Endothelial cell of umbilical vein (primary cell): Measurements from ENCODE around the gene ALOXE3. TPM values are rescaled to one million over a fixed set of nuclear protein-coding genes. Genes with fewer than 3 reads are reported as not detected.

Experiments used
- BruUV-seq: library from RNA; stranded (reverse); fragments of 400-500 nt; replicated peaks from 2 replicates; lab custom pipeline; 2021; lab: Mats Ljungman, UMichigan
- CTCF ChIA-PET: fragments of 300-600, 350-600 bp; sonication (Branson Sonifier 250); formaldehyde crosslinking; loops from one replicate; lab custom pipeline; 2021; ENCODE audit warnings: antibody characterized with exemption, inconsistent platforms; lab: Charles Lee
- POLR2A ChIA-PET: fragments of 300-600, 350-600 bp; sonication (Branson Sonifier 250); formaldehyde crosslinking; loops from one replicate; lab custom pipeline; 2021; ENCODE audit warnings: antibody characterized with exemption, inconsistent platforms; lab: Charles Lee
- DNase-seq: peaks from one replicate; pipeline ENCODE4 v3.0.0-alpha.2; 2011; ENCODE audit warnings: low read depth, low spot score
- FAIRE-seq: peaks from 2 replicates; lab custom pipeline; 2011; peaks lifted over from hg19 to GRCh38; lab: Jason Lieb, UNC
- H2AFZ ChIP-seq: 2 replicates; pipeline ENCODE4 v1.6.0; 2012; ENCODE audit warnings: low read depth, low read length, control low read depth, inconsistent platforms
- H3K27ac ChIP-seq: 2 replicates; pipeline ENCODE4 v1.5.1; 2011; ENCODE audit warnings: low read depth, mild to moderate bottlenecking, control low read depth, low read length, moderate library complexity; ENCODE audit not compliant: insufficient read depth
- H3K27me3 ChIP-seq, 2 experiments: 2 replicates each; pipeline versions ENCODE4 v1.6.0 to v1.6.1; 2011; ENCODE audit warnings: low read length in 2 of 2, mixed read lengths in 1 of 2; ENCODE audit not compliant: control insufficient read depth in 2 of 2, insufficient read depth in 2 of 2
- H3K36me3 ChIP-seq, 2 experiments: 2 replicates in 1 of 2; 3 replicates in 1 of 2; pipeline ENCODE4 v1.5.1; 2011; ENCODE audit warnings: low read length in 2 of 2, mild to moderate bottlenecking in 1 of 2, moderate library complexity in 1 of 2; ENCODE audit not compliant: control insufficient read depth in 2 of 2, insufficient read depth in 2 of 2; ENCODE audit errors: extremely low read depth in 1 of 2
- H3K4me1 ChIP-seq: 3 replicates; pipeline ENCODE4 v1.5.1; 2011; ENCODE audit warnings: mild to moderate bottlenecking, low read length; ENCODE audit not compliant: control insufficient read depth, insufficient read depth; ENCODE audit errors: extremely low read depth
- H3K4me2 ChIP-seq: 2 replicates; pipeline ENCODE4 v1.6.1; 2011; ENCODE audit warnings: low read length, control low read depth, mixed read lengths; ENCODE audit not compliant: insufficient read depth
- H3K4me3 ChIP-seq, 3 experiments: fragments of 200-600 bp in 1 of 3; sonication (generic), shearing (Covaris generic) in 1 of 3; replicated peaks in 1 of 3; 2 replicates each; pipeline ENCODE4 v1.5.1; 2011 to 2016; ENCODE audit warnings: control low read depth in 3 of 3, low read length in 3 of 3, mild to moderate bottlenecking in 2 of 3, inconsistent platforms in 1 of 3, low read depth in 1 of 3, moderate library complexity in 1 of 3; ENCODE audit not compliant: insufficient read depth in 1 of 3
- H3K79me2 ChIP-seq: 2 replicates; pipeline ENCODE4 v1.6.0; 2012; ENCODE audit warnings: low read length, inconsistent platforms; ENCODE audit not compliant: control insufficient read depth, insufficient read depth
- H3K9ac ChIP-seq: replicated peaks from 2 replicates; pipeline ENCODE3; 2011; ENCODE audit warnings: low read length, control low read depth; ENCODE audit not compliant: insufficient read depth; ENCODE audit errors: extremely low read depth
- H3K9me1 ChIP-seq: replicated peaks from 3 replicates; pipeline ENCODE4 v1.6.0; 2011; ENCODE audit warnings: mild to moderate bottlenecking, low read length; ENCODE audit not compliant: control insufficient read depth, insufficient read depth; ENCODE audit errors: extremely low read depth
- H3K9me3 ChIP-seq: replicated peaks from 2 replicates; pipeline ENCODE4 v1.5.1; 2012; ENCODE audit warnings: low read length, inconsistent platforms; ENCODE audit not compliant: control insufficient read depth, insufficient read depth
- H4K20me1 ChIP-seq: replicated peaks from 2 replicates; pipeline ENCODE3; 2011; ENCODE audit warnings: mild to moderate bottlenecking, low read length; ENCODE audit not compliant: control insufficient read depth, insufficient read depth; ENCODE audit errors: extremely low read depth
- CTCF ChIP-seq, 2 donors: IDR thresholded peaks; 1 replicate in 1 of 2; 2 replicates in 1 of 2; pipeline ENCODE4 v1.5.1; 2011; ENCODE audit warnings: low read length in 2 of 2, mild to moderate bottlenecking in 2 of 2, moderate library complexity in 2 of 2, control low read depth in 1 of 2, inconsistent platforms in 1 of 2, low read depth in 1 of 2; ENCODE audit not compliant: insufficient read depth in 1 of 2; ENCODE audit errors: extremely low read depth in 1 of 2
- EZH2 ChIP-seq: IDR thresholded peaks from 2 replicates; pipeline ENCODE4 v1.6.1; 2012; ENCODE audit warnings: borderline replicate concordance, low read depth, mild to moderate bottlenecking, moderate library complexity, low read length, inconsistent platforms; ENCODE audit not compliant: severe bottlenecking
- FOS ChIP-seq: IDR thresholded peaks from 2 replicates; pipeline ENCODE4 v1.6.1; 2011; ENCODE audit warnings: mild to moderate bottlenecking, low read length, moderate library complexity, borderline replicate concordance; ENCODE audit not compliant: insufficient read depth
- GATA2 ChIP-seq: IDR thresholded peaks from 2 replicates; pipeline ENCODE4 v1.7.0; 2011; ENCODE audit warnings: low read depth, mild to moderate bottlenecking, moderate library complexity, mixed read lengths, low read length; ENCODE audit not compliant: insufficient read length, insufficient read depth
- dilution Hi-C: fragments of 300-500 bp; cut with MboI; formaldehyde crosslinking; loops from one replicate; pipeline ENCODE4 v1.15.0; 2019; ENCODE audit warnings: low sequenced_read_pairs; ENCODE audit not compliant: extremely low pct_ligation_motif_present
- intact Hi-C: fragments of 100-400 bp; cut with micrococcal nuclease; formaldehyde crosslinking; loops from one replicate; pipeline ENCODE4 v1.10.0; 2022
- polyA plus RNA-seq, 4 experiments: library from polyadenylated mRNA; depleted of rRNA in 3 of 4; stranded (reverse) in 3 of 4; unstranded in 1 of 4; fragments of >200 nt; gene quantifications; 2 replicates each; pipeline versions ENCODE4 v1.2.1 to v1.2.3, GENCODE V29; 2011 to 2012; ENCODE audit warnings: missing spikeins in 1 of 4
- total RNA-seq: library from RNA; stranded (reverse); gene quantifications from 2 replicates; pipeline ENCODE4 v1.2.3, GENCODE V29; 2021

Gene ALOXE3
- total and polyA plus RNA-seq, 2 donors (not counting 3 experiments of a cell fraction or from before 2014, with no cell fraction given) = 0.01 TPM; not detected in 1

- H3K27me3 ChIP-seq = peaks cover 0 to 11% of the 10 kb centered on the region in 2 experiments
- H3K9me1 ChIP-seq = no peaks in the 10 kb centered on the region
- FAIRE-seq (peak; percentile 8), DNase-seq (no peak)
- no peak overlapping the region for H2AFZ ChIP-seq
- no peaks in the 10 kb centered on the region for H3K79me2 ChIP-seq
- H3K36me3 ChIP-seq = no peaks in the 10 kb centered on the region
- H3K4me3 ChIP-seq = no peak overlapping the region
- H3K27ac ChIP-seq = no peak overlapping the region
- no peak overlapping the region for H3K9ac ChIP-seq
- H3K9me3 ChIP-seq = no peaks in the 10 kb centered on the region
- dilution Hi-C loops = no loop called here
- H3K4me2 ChIP-seq = no peak overlapping the region
- intact Hi-C loops = no loop called here
- ChIA-PET POLR2A (no interaction called here), CTCF (interaction anchor here (1.8 to 13.7 kb wide), 6 partner anchors 8 to 41 kb away, joined by 6 to 191 read pairs (median 15); no protein-coding TSS in a partner anchor)
- H3K4me1 ChIP-seq = no peaks in the 10 kb centered on the region
- BruUV-seq = no TSS peak
- no peaks in the 10 kb centered on the region for H4K20me1 ChIP-seq
- no peak for TF ChIP-seq CTCF (IDR thresholded peaks at IDR 0.05; ENCODE audit: extremely low read depth in 1 of 2, insufficient read depth in 1 of 2, low read depth in 1 of 2, low read length in 2 of 2)
- no peak for TF ChIP-seq EZH2
Observed at GRCh38 chr17:8100763-8101162, 17.6 kb downstream of the ALOXE3 start.

GRCh38 chr17:8100111-8100510, 18.2 kb downstream of the ALOXE3 start:
- H3K4me3 ChIP-seq = no peak overlapping the region
- no peaks in the 10 kb centered on the region for H3K79me2 ChIP-seq
- DNase-seq (no peak), FAIRE-seq (no peak)
- no peak overlapping the region for H2AFZ ChIP-seq
- no TSS peak for BruUV-seq
- intact Hi-C loops = no loop called here
- H3K27me3 ChIP-seq = peaks cover 0 to 13% of the 10 kb centered on the region in 2 experiments
- H3K36me3 ChIP-seq = no peaks in the 10 kb centered on the region
- H3K9me1 ChIP-seq = no peaks in the 10 kb centered on the region
- no peaks in the 10 kb centered on the region for H3K9me3 ChIP-seq
- H3K9ac ChIP-seq = no peak overlapping the region
- H3K4me2 ChIP-seq = no peak overlapping the region
- no peaks in the 10 kb centered on the region for H4K20me1 ChIP-seq
- no peaks in the 10 kb centered on the region for H3K4me1 ChIP-seq
- ChIA-PET POLR2A (no interaction called here), CTCF (interaction anchor here (1.8 to 13.7 kb wide), 4 partner anchors 11 to 41 kb away, joined by 6 to 191 read pairs (median 26); no protein-coding TSS in a partner anchor)
- dilution Hi-C loops = no loop called here
- H3K27ac ChIP-seq = no peak overlapping the region
- TF ChIP-seq GATA2 (no peak), FOS (no peak)
